Caco-2 (cell line): ENCODE measurements around the gene TBXA2R. TPM values are rescaled to one million over a fixed set of nuclear protein-coding genes. Genes with fewer than 3 reads are reported as not detected.

Source experiments
- BruUV-seq: library from RNA; stranded (reverse); fragments of 400-500 nt; replicated peaks from 2 replicates; lab custom pipeline; 2021; lab: Mats Ljungman, UMichigan
- CTCF ChIA-PET: fragments of 300-600 bp; sonication (Branson Sonifier 250); formaldehyde crosslinking; loops from one replicate; lab custom pipeline; 2022; ENCODE audit warnings: antibody characterized with exemption; lab: Charles Lee
- POLR2A ChIA-PET: fragments of 300-600 bp; sonication (Branson Sonifier 250); formaldehyde crosslinking; loops from one replicate; lab custom pipeline; 2022; ENCODE audit warnings: antibody characterized with exemption; lab: Charles Lee
- DNase-seq, 2 experiments: peaks; one replicate each; pipeline versions ENCODE4 v3.0.0 to v3.0.0-alpha.2; 2020 to 2022
- H3K27me3 ChIP-seq: replicated peaks from 2 replicates; pipeline ENCODE4 v1.6.0; 2011; ENCODE audit warnings: low read length; ENCODE audit not compliant: control insufficient read depth, insufficient read depth
- H3K36me3 ChIP-seq: 2 replicates; pipeline ENCODE4 v1.5.1; 2011; ENCODE audit warnings: low read length; ENCODE audit not compliant: control insufficient read depth, insufficient read depth
- H3K4me1 ChIP-seq: fragments of 250-450 bp; sonication (Bioruptor Pico); 2 replicates; pipeline ENCODE4 v1.5.1; 2020; ENCODE audit warnings: mild to moderate bottlenecking
- H3K4me3 ChIP-seq: 2 replicates; pipeline ENCODE4 v1.5.1; 2011; ENCODE audit warnings: low read depth, mild to moderate bottlenecking, control low read depth, low read length
- H3K9me3 ChIP-seq: fragments of 250-450 bp; sonication (Bioruptor Pico); 2 replicates; pipeline ENCODE4 v1.5.1; 2020; ENCODE audit warnings: mild to moderate bottlenecking, moderate library complexity
- H3K27ac Mint-ChIP-seq: one replicate; pipeline ENCODE4 v1.8.0; 2022; ENCODE audit warnings: mixed read lengths; ENCODE audit not compliant: unreplicated experiment
- H3K27me3 Mint-ChIP-seq: one replicate; pipeline ENCODE4 v1.8.0; 2022; ENCODE audit warnings: mixed read lengths; ENCODE audit not compliant: insufficient read depth, unreplicated experiment
- H3K36me3 Mint-ChIP-seq: one replicate; pipeline ENCODE4 v1.8.0; 2022; ENCODE audit warnings: mild to moderate bottlenecking, mixed read lengths; ENCODE audit not compliant: insufficient read depth, unreplicated experiment
- H3K4me1 Mint-ChIP-seq: one replicate; pipeline ENCODE4 v1.8.0; 2022; ENCODE audit warnings: low read depth, mixed read lengths; ENCODE audit not compliant: unreplicated experiment
- H3K4me3 Mint-ChIP-seq: one replicate; pipeline ENCODE4 v1.8.0; 2022; ENCODE audit warnings: mild to moderate bottlenecking, moderate library complexity, mixed read lengths; ENCODE audit not compliant: unreplicated experiment
- H3K9me3 Mint-ChIP-seq: one replicate; pipeline ENCODE4 v1.8.0; 2022; ENCODE audit warnings: mixed read lengths; ENCODE audit not compliant: unreplicated experiment
- intact Hi-C: fragments of 100-400 bp; cut with micrococcal nuclease; formaldehyde crosslinking; loops from one replicate; pipeline ENCODE4 v1.10.0; 2022; ENCODE audit not compliant: unreplicated experiment
- total RNA-seq: library from RNA; stranded (reverse); gene quantifications from 2 replicates; pipeline ENCODE4 v1.2.3, GENCODE V29; 2022
- TF ChIP-seq, protein P1 (sequence below), 2 experiments: fragments of 200-600 bp in 1 of 2; IDR thresholded peaks; 1 replicate in 1 of 2; 2 replicates in 1 of 2; pipeline versions ENCODE4 v1.5.1 to v1.8.0; 2011 to 2022; ENCODE audit warnings: antibody characterized with exemption in 1 of 2, control low read depth in 1 of 2, inconsistent platforms in 1 of 2, low read depth in 1 of 2, low read length in 1 of 2, mild to moderate bottlenecking in 1 of 2, moderate library complexity in 1 of 2; ENCODE audit not compliant: insufficient read depth in 1 of 2, severe bottlenecking in 1 of 2, unreplicated experiment in 1 of 2

Gene TBXA2R
- total RNA-seq, 1 experiment from 2014 or later = 0.11 TPM

DNA sequence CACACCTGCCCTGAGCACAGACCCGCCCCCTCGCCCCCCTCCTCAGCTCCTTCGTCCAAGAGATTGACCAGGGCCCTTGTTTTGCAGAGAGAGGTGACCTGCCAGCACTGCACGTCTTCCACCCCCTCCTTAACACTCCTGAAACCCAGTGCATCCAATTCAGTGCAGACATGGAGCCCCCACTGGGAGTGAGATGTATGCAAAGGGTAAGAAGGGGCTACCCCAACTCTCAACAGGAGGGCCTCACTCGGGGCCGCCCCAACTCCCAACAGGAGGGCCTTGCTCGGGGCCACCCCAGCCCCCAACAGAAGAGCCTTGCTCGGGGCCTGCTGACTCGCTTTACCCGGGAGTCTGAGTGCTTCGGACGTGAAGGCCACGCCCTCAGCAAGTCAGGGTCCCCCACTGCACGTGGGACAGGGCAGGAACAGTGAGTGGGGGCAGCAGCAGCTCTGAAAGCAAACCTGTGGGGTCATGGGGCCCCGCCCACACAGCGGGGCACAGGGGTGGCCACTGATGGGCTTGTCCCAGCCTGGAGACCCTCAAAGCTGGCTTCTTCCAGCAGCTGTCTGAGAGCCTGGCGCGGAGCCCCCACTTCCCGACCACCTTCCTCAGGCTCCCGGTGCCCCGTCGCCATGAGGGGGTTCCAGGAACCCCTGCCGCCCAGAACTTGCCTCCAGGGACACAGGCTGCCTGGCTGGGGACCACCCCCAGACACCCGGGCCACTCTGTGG is 14.3 kb upstream of the TBXA2R start:
- peaks cover 14% of the 10 kb centered on the region for H3K36me3 Mint-ChIP-seq
- TF ChIP-seq, protein P1, sequence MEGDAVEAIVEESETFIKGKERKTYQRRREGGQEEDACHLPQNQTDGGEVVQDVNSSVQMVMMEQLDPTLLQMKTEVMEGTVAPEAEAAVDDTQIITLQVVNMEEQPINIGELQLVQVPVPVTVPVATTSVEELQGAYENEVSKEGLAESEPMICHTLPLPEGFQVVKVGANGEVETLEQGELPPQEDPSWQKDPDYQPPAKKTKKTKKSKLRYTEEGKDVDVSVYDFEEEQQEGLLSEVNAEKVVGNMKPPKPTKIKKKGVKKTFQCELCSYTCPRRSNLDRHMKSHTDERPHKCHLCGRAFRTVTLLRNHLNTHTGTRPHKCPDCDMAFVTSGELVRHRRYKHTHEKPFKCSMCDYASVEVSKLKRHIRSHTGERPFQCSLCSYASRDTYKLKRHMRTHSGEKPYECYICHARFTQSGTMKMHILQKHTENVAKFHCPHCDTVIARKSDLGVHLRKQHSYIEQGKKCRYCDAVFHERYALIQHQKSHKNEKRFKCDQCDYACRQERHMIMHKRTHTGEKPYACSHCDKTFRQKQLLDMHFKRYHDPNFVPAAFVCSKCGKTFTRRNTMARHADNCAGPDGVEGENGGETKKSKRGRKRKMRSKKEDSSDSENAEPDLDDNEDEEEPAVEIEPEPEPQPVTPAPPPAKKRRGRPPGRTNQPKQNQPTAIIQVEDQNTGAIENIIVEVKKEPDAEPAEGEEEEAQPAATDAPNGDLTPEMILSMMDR (IDR thresholded peaks at IDR 0.05; ENCODE audit: insufficient read depth in 1 of 2, low read depth in 1 of 2, low read length in 1 of 2, severe bottlenecking in 1 of 2, unreplicated experiment in 1 of 2) = no peak
- H3K4me1 Mint-ChIP-seq = peaks cover 7% of the 10 kb centered on the region
- Histone ChIP-seq H3K36me3 (no peaks in the 10 kb centered on the region; the same call in 1 of the 2 replicates), H3K9me3 (no peaks in the 10 kb centered on the region), H3K4me3 (no peak overlapping the region), H3K27me3 (no peaks in the 10 kb centered on the region), H3K4me1 (no peaks in the 10 kb centered on the region)
- H3K9me3 Mint-ChIP-seq = no peaks in the 10 kb centered on the region
- ChIA-PET POLR2A (no interaction called here), CTCF (no interaction called here)
- no peak overlapping the region for H3K4me3 Mint-ChIP-seq
- DNase-seq = no peak
- H3K27me3 Mint-ChIP-seq = no peaks in the 10 kb centered on the region
- intact Hi-C loops = loop anchor here (10.0 kb wide), 1 partner anchor 66 kb away; the partner anchor contains the start of gene MFSD12
- no TSS peak for BruUV-seq
- no peak overlapping the region for H3K27ac Mint-ChIP-seq

DNA sequence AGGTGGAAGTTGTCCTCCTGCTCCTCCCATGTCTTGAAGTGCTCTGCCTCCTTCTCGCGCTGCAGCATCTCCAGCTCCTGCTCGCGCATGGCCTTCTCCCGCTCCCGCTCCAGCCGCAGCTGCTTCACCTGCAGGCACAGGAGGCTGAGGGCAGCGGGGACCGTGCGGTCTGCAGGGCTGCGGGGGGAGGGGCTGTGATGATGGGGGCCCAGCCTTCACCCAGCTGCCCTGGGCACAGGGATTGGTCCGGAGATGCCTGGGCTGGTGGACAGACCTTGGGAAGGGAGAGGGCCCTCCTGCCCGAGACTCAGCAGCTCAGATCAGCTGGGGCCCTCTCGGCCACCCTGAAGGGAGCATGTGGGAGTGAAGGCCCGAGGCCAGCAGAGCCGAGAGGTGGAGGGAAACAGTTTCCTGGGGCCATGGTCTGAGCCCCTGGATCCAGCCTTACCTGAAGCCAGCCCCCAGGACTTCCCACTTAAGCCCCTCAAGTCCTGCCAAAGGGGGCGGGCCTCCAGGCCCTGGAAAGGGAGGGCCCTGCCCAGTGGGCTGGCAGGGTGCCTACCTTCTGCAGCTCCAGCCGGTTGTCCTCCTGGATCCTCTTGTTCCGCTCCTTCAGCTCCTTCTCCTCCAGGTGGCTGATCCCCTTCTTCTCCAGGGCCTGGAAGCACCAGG is 13.6 kb upstream of the TBXA2R start:
- H3K27me3 ChIP-seq = no peaks in the 10 kb centered on the region
- no peaks in the 10 kb centered on the region for H3K27me3 Mint-ChIP-seq
- no TSS peak for BruUV-seq
- TF ChIP-seq, protein P1 (IDR thresholded peaks at IDR 0.05; ENCODE audit: insufficient read depth in 1 of 2, low read depth in 1 of 2, low read length in 1 of 2, severe bottlenecking in 1 of 2, unreplicated experiment in 1 of 2) = no peak
- H3K9me3 Mint-ChIP-seq = no peaks in the 10 kb centered on the region
- H3K27ac Mint-ChIP-seq = no peak overlapping the region
- no peaks in the 10 kb centered on the region; the same call in 1 of the 2 replicates for H3K36me3 ChIP-seq
- H3K4me1 ChIP-seq = no peaks in the 10 kb centered on the region
- peaks cover 7% of the 10 kb centered on the region for H3K4me1 Mint-ChIP-seq
- no peak for DNase-seq
- intact Hi-C loops = loop anchor here (10.0 kb wide), 1 partner anchor 65 kb away; the partner anchor contains the start of gene MFSD12
- H3K4me3 ChIP-seq = no peak overlapping the region
- no peak overlapping the region for H3K4me3 Mint-ChIP-seq
- CTCF ChIA-PET = no interaction called here
- peaks cover 14% of the 10 kb centered on the region for H3K36me3 Mint-ChIP-seq
- no peaks in the 10 kb centered on the region for H3K9me3 ChIP-seq
- POLR2A ChIA-PET = no interaction called here

DNA sequence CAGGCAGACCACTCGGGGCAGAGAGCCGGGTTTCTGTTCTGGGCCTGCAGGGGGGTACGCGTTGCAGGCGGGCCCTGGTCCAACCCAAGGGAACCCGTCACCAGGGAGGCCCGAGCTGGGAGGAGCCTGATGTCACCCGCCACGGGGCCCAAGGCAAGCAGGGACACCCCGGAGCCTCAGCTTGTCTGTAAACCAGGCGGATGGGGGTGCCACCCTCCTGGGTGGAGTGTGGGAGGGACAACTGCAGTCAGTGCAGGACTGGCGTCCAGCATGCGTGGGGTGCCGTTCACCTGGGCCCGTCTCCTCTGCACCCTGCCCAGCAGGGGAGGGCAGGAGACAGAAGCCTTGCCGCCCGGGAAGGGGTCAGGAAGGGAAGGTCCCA is 12.9 kb upstream of the TBXA2R start:
- H3K27ac Mint-ChIP-seq = no peak overlapping the region
- intact Hi-C loops = loop anchor here (10.0 kb wide), 1 partner anchor 65 kb away; the partner anchor contains the start of gene MFSD12
- H3K4me3 Mint-ChIP-seq = no peak overlapping the region
- no peak for DNase-seq
- no peaks in the 10 kb centered on the region for H3K9me3 ChIP-seq
- no peaks in the 10 kb centered on the region for H3K27me3 Mint-ChIP-seq
- H3K4me3 ChIP-seq = no peak overlapping the region
- TF ChIP-seq, protein P1 (IDR thresholded peaks at IDR 0.05; ENCODE audit: insufficient read depth in 1 of 2, low read depth in 1 of 2, low read length in 1 of 2, severe bottlenecking in 1 of 2, unreplicated experiment in 1 of 2) = no peak
- ChIA-PET CTCF (no interaction called here), POLR2A (no interaction called here)
- no peaks in the 10 kb centered on the region for H3K9me3 Mint-ChIP-seq
- H3K4me1 ChIP-seq = no peaks in the 10 kb centered on the region
- no TSS peak for BruUV-seq
- H3K36me3 ChIP-seq = no peaks in the 10 kb centered on the region; the same call in 1 of the 2 replicates
- H3K36me3 Mint-ChIP-seq = peaks cover 14% of the 10 kb centered on the region
- peaks cover 7% of the 10 kb centered on the region for H3K4me1 Mint-ChIP-seq
- H3K27me3 ChIP-seq = no peaks in the 10 kb centered on the region
